HG03064 (cell line): ENCODE data around the gene GCA.

Experiments
- ATAC-seq: cut with Tn5 transposase; IDR thresholded peaks from one replicate; pipeline ENCODE4 v1.9.1; 2021; ENCODE audit warnings: low read depth; ENCODE audit not compliant: unreplicated experiment

The GCA gene

GRCh38 chr2:162343824-162344616 is at the start of gene GCA:
Gene GCA, plus strand, starts transcription at chr2:162344132. Its CDS starts 117 bp downstream, at chr2:162344249.
- ATAC-seq = peak; percentile 99

GRCh38 chr2:162295009-162295408 is 48.9 kb upstream of the GCA start:
- ATAC-seq = no peak

GRCh38 chr2:162297925-162298552 is 45.9 kb upstream of the GCA start:
- ATAC-seq = peak; percentile 49

- no peak for ATAC-seq
Observed at GRCh38 chr2:162298669-162299335, 45.1 kb upstream of the GCA start.

- no peak for ATAC-seq
Observed at GRCh38 chr2:162300266-162300665, 43.7 kb upstream of the GCA start.

GRCh38 chr2:162301151-162301804 is 42.7 kb upstream of the GCA start:
- ATAC-seq = peak; percentile 46

- no peak for ATAC-seq
Observed at GRCh38 chr2:162301877-162302276, 42.1 kb upstream of the GCA start.

- ATAC-seq = no peak
Observed at GRCh38 chr2:162305901-162306300, 38.0 kb upstream of the GCA start.

GRCh38 chr2:162308747-162309503 is 35.0 kb upstream of the GCA start:
- ATAC-seq = peak; percentile 60

GRCh38 chr2:162312853-162313252 is 31.1 kb upstream of the GCA start:
- ATAC-seq = no peak

GRCh38 chr2:162315938-162316337 is 28.0 kb upstream of the GCA start:
- ATAC-seq = no peak

GRCh38 chr2:162316590-162316989 is 27.3 kb upstream of the GCA start:
- ATAC-seq = no peak

GRCh38 chr2:162317058-162317742 is 26.7 kb upstream of the GCA start:
- ATAC-seq = no peak

GRCh38 chr2:162317861-162318327 is 26.0 kb upstream of the GCA start:
- ATAC-seq = peak; percentile 4

GRCh38 chr2:162318328-162319180 is 25.4 kb upstream of the GCA start, which contains the start of gene IFIH1:
Gene IFIH1, minus strand, starts transcription at chr2:162318684. Its CDS starts 377 bp downstream, at chr2:162318307.
- ATAC-seq = peak; percentile 79

GRCh38 chr2:162320864-162321517 is 22.9 kb upstream of the GCA start:
- ATAC-seq = no peak

- ATAC-seq = no peak
Observed at GRCh38 chr2:162324953-162325352, 19.0 kb upstream of the GCA start.

- no peak for ATAC-seq
Observed at GRCh38 chr2:162327134-162327769, 16.7 kb upstream of the GCA start.
